ENCODE results near the gene P3H2.

- no peak for TF ChIP-seq EZH2 (IDR thresholded peaks at IDR 0.05; ENCODE audit: insufficient read depth, poor library complexity, severe bottlenecking)
- no peak for TF ChIP-seq EZH2phosphoT487 (IDR thresholded peaks at IDR 0.05; ENCODE audit: insufficient read depth, low read depth)
These were observed 159.1 kb downstream of the P3H2 start for GRCh38 chr3:189961522-189962161.
